ENCODE data around the gene MICAL1. TPM values are rescaled to one million over a fixed set of nuclear protein-coding genes. Genes with fewer than 3 reads are reported as not detected.

The MICAL1 gene
- total RNA-seq, 1 donor from 2014 or later: 55.6 TPM

GRCh38 chr6:109474995-109475394 lies 19.4 kb upstream of the MICAL1 start:
- Histone ChIP-seq H3K36me3 (peaks cover 53 to 67% of the 10 kb centered on the region in 2 donors), H3K27ac (no peak overlapping the region), H3K27me3 (no peaks in the 10 kb centered on the region), H3K4me1 (peaks cover 0 to 16% of the 10 kb centered on the region in 2 donors), H3K9me3 (no peaks in the 10 kb centered on the region), H3K4me3 (no peak overlapping the region)
- DNase-seq (ENCODE audit: low spot score in 2 of 2): no peak
- intact Hi-C loops (cut with DNase I): no loop called here
- TF ChIP-seq CTCF (IDR thresholded peaks at IDR 0.05): no peak

DNA sequence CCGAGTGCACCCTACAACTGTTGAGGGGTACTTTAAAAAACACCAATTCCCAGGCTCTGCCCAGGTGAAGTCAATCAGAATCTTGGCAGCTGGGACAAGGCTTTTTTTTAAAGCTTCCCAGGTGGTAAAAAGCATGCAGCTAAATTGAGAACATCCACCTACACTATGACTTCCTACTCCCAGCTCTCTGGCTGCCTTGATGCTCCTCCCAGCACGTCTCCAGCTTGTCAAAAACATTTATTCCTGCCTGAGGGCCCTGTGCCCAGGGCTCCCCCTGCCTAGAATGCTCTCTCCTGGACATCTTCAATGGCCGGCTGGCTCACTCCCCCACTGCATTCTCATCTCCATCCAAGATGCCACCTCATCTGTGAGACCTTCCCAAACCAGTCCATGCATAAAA lies 17.5 kb upstream of the MICAL1 start:
- no peaks in the 10 kb centered on the region for H3K9me3 ChIP-seq
- H3K36me3 ChIP-seq: peaks cover 56 to 77% of the 10 kb centered on the region in 2 donors
- no peaks in the 10 kb centered on the region for H3K27me3 ChIP-seq
- no peak for TF ChIP-seq CTCF (IDR thresholded peaks at IDR 0.05)
- H3K27ac ChIP-seq: no peak overlapping the region
- no peak for DNase-seq (ENCODE audit: low spot score in 2 of 2)
- H3K4me3 ChIP-seq: no peak overlapping the region
- peaks cover 0 to 6% of the 10 kb centered on the region in 2 donors for H3K4me1 ChIP-seq
- intact Hi-C loops (cut with DNase I): no loop called here

GRCh38 chr6:109472132-109472995 lies 16.8 kb upstream of the MICAL1 start:
- Histone ChIP-seq H3K27me3 (no peaks in the 10 kb centered on the region), H3K4me1 (peaks cover 0 to 1% of the 10 kb centered on the region in 2 donors), H3K36me3 (peaks cover 58 to 76% of the 10 kb centered on the region in 2 donors), H3K27ac (no peak overlapping the region), H3K4me3 (no peak overlapping the region), H3K9me3 (no peaks in the 10 kb centered on the region)
- DNase-seq (ENCODE audit: low spot score in 2 of 2): peak in 1 of 2 donors; percentile 58
- intact Hi-C loops (cut with DNase I): no loop called here
- no peak for TF ChIP-seq CTCF (IDR thresholded peaks at IDR 0.05)

GRCh38 chr6:109471105-109471810 lies 15.7 kb upstream of the MICAL1 start:
- intact Hi-C loops (cut with DNase I): no loop called here
- H3K4me3 ChIP-seq: no peak overlapping the region
- H3K4me1 ChIP-seq: no peaks in the 10 kb centered on the region
- H3K36me3 ChIP-seq: peaks cover 58 to 82% of the 10 kb centered on the region in 2 donors
- no peaks in the 10 kb centered on the region for H3K9me3 ChIP-seq
- no peak overlapping the region for H3K27ac ChIP-seq
- no peaks in the 10 kb centered on the region for H3K27me3 ChIP-seq
- DNase-seq (ENCODE audit: low spot score in 2 of 2): no peak
- TF ChIP-seq CTCF (IDR thresholded peaks at IDR 0.05): no peak

DNA sequence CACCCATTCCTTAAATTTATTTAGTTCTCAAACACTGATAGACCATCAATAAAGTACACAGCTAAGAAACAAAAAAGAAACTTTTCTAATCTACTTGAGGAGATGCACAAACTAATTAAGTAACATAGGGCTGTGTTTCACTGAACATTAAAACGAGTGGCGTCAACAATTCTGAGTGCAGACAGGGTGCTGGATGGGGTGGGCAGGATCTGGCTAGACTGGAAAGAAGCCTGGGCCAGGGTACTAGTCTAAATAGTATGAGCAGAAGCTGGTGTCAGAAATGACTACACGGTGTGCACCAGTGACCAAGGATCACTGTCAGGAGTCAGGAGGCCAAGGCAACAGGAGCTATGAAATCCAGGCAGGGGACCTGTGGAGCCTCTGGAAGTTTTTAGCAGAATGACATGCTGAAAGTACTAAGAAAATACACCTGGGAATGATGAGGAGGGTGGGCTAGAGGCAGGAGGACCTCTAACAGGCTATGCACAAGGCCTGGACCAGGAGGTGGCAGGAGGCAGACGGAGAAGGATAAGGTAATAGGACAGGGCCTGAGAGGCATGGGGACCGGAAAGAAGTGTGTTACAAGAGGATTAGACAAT lies 14.1 kb upstream of the MICAL1 start:
- Histone ChIP-seq H3K9me3 (no peaks in the 10 kb centered on the region), H3K4me3 (no peak overlapping the region), H3K27me3 (no peaks in the 10 kb centered on the region), H3K27ac (no peak overlapping the region), H3K36me3 (peaks cover 57 to 82% of the 10 kb centered on the region in 2 donors), H3K4me1 (no peaks in the 10 kb centered on the region)
- intact Hi-C loops (cut with DNase I): no loop called here
- no peak for DNase-seq (ENCODE audit: low spot score in 2 of 2)
- TF ChIP-seq CTCF (IDR thresholded peaks at IDR 0.05): no peak
